Measurements from ENCODE around the gene ATG4C. TPM values are rescaled to one million over a fixed set of nuclear protein-coding genes. Genes with fewer than 3 reads are reported as not detected.

The ATG4C gene
- total RNA-seq = 4.7 and 6.8 TPM in 2 replicates

GRCh38 chr1:62783736-62784508 lies at the start of gene ATG4C:
Gene ATG4C (plus strand): TSS chr1:62784132. CDS start chr1:62803787, 19,655 bp downstream.

Other genes starting within 250 kb of the ATG4C start
- gene ANGPTL3, start 186.6 kb upstream of the ATG4C start, total RNA-seq = not detected in 2 replicates
- gene DOCK7, start 95.7 kb upstream of the ATG4C start, total RNA-seq = 47.0 and 70.7 TPM in 2 replicates

Data from placental epithelial cell (primary cell).